K562 (cell line): Measurements from ENCODE around the gene ITGA2B. TPM values are rescaled to one million over a fixed set of nuclear protein-coding genes. Genes with fewer than 3 reads are reported as not detected.

Experiments used
- ATAC-seq: fragments of 200-7000 bp; cut with Tn5 transposase; 3 replicates; pipeline ENCODE4 v1.9.1; 2020; ENCODE audit warnings: moderate library complexity
- BruUV-seq: library from RNA; stranded (reverse); fragments of 400-500 nt; replicated peaks from 2 replicates; lab custom pipeline; 2021; lab: Mats Ljungman, UMichigan
- CTCF ChIA-PET: fragments of 300-600 bp; formaldehyde crosslinking; extraction: SDS; loops from one replicate; lab custom pipeline; 2021; ENCODE audit warnings: low intra/inter-chr PET ratio; lab: Yijun Ruan, JAX
- POLR2A ChIA-PET: fragments of 300-600, 350-650 bp; sonication (Branson Sonifier 250); formaldehyde crosslinking; extraction: SDS; loops from one replicate; lab custom pipeline; 2021; ENCODE audit warnings: antibody characterized with exemption, inconsistent platforms; lab: Yijun Ruan, JAX
- DNase-seq, 4 experiments: peaks; one replicate each; pipeline versions ENCODE4 v3.0.0 to v3.0.0-alpha.2; 2011 to 2018; ENCODE audit warnings: low spot score in 3 of 4, mixed read lengths in 3 of 4; ENCODE audit errors: extremely low read depth in 1 of 4
- FAIRE-seq: peaks from 2 replicates; lab custom pipeline; 2011; peaks lifted over from hg19 to GRCh38; lab: Jason Lieb, UNC
- H2AFZ ChIP-seq: 2 replicates; pipeline ENCODE4 v1.6.0; 2011; ENCODE audit warnings: low read depth, low read length, control low read depth, inconsistent platforms
- H3K27ac ChIP-seq: fragments of 200-600 bp; 3 replicates; pipeline ENCODE4 v1.8.0; 2011; ENCODE audit warnings: low read depth, mild to moderate bottlenecking, control low read depth, inconsistent platforms, low read length, moderate library complexity, mixed read lengths; ENCODE audit errors: extremely low read depth
- H3K27me3 ChIP-seq, 2 experiments: fragments of 300-600 bp in 1 of 2; 2 replicates in 1 of 2; 3 replicates in 1 of 2; pipeline versions ENCODE4 v1.6.0 to v1.8.0; 2011; ENCODE audit warnings: inconsistent platforms in 2 of 2, low read length in 2 of 2, mild to moderate bottlenecking in 1 of 2, mixed read lengths in 1 of 2, moderate library complexity in 1 of 2; ENCODE audit not compliant: control insufficient read depth in 2 of 2, insufficient read depth in 2 of 2
- H3K36me3 ChIP-seq: fragments of 300-600 bp; 3 replicates; pipeline ENCODE4 v1.8.0; 2011; ENCODE audit warnings: mild to moderate bottlenecking, low read length, inconsistent platforms; ENCODE audit not compliant: control insufficient read depth, insufficient read depth
- H3K4me1 ChIP-seq, 2 experiments: fragments of 200-600 bp in 1 of 2; replicated peaks in 1 of 2; 2 replicates in 1 of 2; 3 replicates in 1 of 2; pipeline versions ENCODE4 v1.5.1 to v1.8.0; 2011; ENCODE audit warnings: inconsistent platforms in 2 of 2, low read length in 2 of 2, mild to moderate bottlenecking in 1 of 2, mixed read lengths in 1 of 2, moderate library complexity in 1 of 2; ENCODE audit not compliant: control insufficient read depth in 2 of 2, insufficient read depth in 2 of 2
- H3K4me2 ChIP-seq: 2 replicates; pipeline ENCODE4 v1.6.1; 2011; ENCODE audit warnings: low read length, control low read depth, inconsistent platforms, mixed read lengths; ENCODE audit not compliant: insufficient read depth
- H3K4me3 ChIP-seq: fragments of 200-600 bp; sonication (generic), shearing (Covaris generic); 2 replicates; pipeline ENCODE4 v1.5.1; 2016; ENCODE audit warnings: control low read depth, inconsistent platforms
- H3K79me2 ChIP-seq: fragments of 200-600 bp; 3 replicates; pipeline ENCODE4 v1.8.0; 2011; ENCODE audit warnings: low read length, inconsistent platforms; ENCODE audit not compliant: control insufficient read depth, insufficient read depth
- H3K9ac ChIP-seq, 2 experiments: 2 replicates each; pipeline versions ENCODE4 v1.6.0 to v1.6.1; 2011; ENCODE audit warnings: low read depth in 2 of 2, low read length in 2 of 2, control low read depth in 1 of 2, inconsistent platforms in 1 of 2, mild to moderate bottlenecking in 1 of 2, mixed read lengths in 1 of 2; ENCODE audit not compliant: insufficient read depth in 1 of 2
- H3K9me1 ChIP-seq: one replicate; pipeline ENCODE4 v1.6.0; 2011; ENCODE audit warnings: inconsistent platforms, mild to moderate bottlenecking, low read length, moderate library complexity; ENCODE audit not compliant: control insufficient read depth, insufficient read depth
- H3K9me3 ChIP-seq: replicated peaks from 2 replicates; pipeline ENCODE4 v1.5.1; 2011; ENCODE audit warnings: low read depth, low read length, inconsistent platforms; ENCODE audit not compliant: control insufficient read depth, insufficient read depth
- H4K20me1 ChIP-seq: replicated peaks from 2 replicates; pipeline ENCODE4 v1.6.1; 2011; ENCODE audit warnings: low read length, inconsistent platforms, mixed read lengths; ENCODE audit not compliant: control insufficient read depth, insufficient read depth
- ATF3 ChIP-seq, 2 experiments: fragments of 450-650 bp in 1 of 2; sonication (generic) in 1 of 2; formaldehyde crosslinking in 1 of 2; IDR thresholded peaks in 1 of 2; conservative IDR thresholded peaks in 1 of 2; 2 replicates each; pipeline versions ENCODE4 v1.6.1 to v1.8.1; 2016 to 2023; ENCODE audit warnings: mild to moderate bottlenecking in 2 of 2, moderate library complexity in 2 of 2, inconsistent platforms in 1 of 2, missing genetic modification reagents in 1 of 2
- CCAR2 ChIP-seq: fragments of 200-400 bp; formaldehyde crosslinking; IDR thresholded peaks from 2 replicates; pipeline ENCODE4 v1.6.1; 2017; ENCODE audit warnings: mild to moderate bottlenecking, low read depth, low read length
- COPS2 ChIP-seq: fragments of 450-650 bp; conservative IDR thresholded peaks from 2 replicates; pipeline ENCODE4 v1.6.1; 2016; ENCODE audit warnings: mild to moderate bottlenecking, moderate library complexity
- CTBP1 ChIP-seq: fragments of 450-650 bp; IDR thresholded peaks from 2 replicates; pipeline ENCODE4 v1.6.1; 2016; ENCODE audit warnings: borderline replicate concordance
- L3MBTL2 ChIP-seq: fragments of 450-650 bp; IDR thresholded peaks from 2 replicates; pipeline ENCODE4 v1.6.1; 2016; ENCODE audit warnings: mild to moderate bottlenecking, moderate library complexity
- MIER1 ChIP-seq: fragments of 450-650 bp; IDR thresholded peaks from 2 replicates; pipeline ENCODE4 v1.6.1; 2016; ENCODE audit warnings: antibody characterized with exemption, mild to moderate bottlenecking, low read depth
- MYBL2 ChIP-seq, 2 experiments: fragments of 450-650 bp in 1 of 2; sonication (generic) in 1 of 2; formaldehyde crosslinking in 1 of 2; IDR thresholded peaks; 2 replicates each; pipeline versions ENCODE4 v1.6.1 to v1.8.1; 2017 to 2022; ENCODE audit warnings: borderline replicate concordance in 1 of 2, inconsistent platforms in 1 of 2, low read depth in 1 of 2, mild to moderate bottlenecking in 1 of 2, missing genetic modification reagents in 1 of 2, moderate library complexity in 1 of 2
- RFX7 ChIP-seq: fragments of 250-450 bp; sonication (Bioruptor Pico); IDR thresholded peaks from 2 replicates; pipeline ENCODE4 v1.5.1; 2021; ENCODE audit warnings: mild to moderate bottlenecking
- TARDBP ChIP-seq: fragments of 450-650 bp; IDR thresholded peaks from 2 replicates; pipeline ENCODE4 v1.6.1; 2016
- ZBTB49 ChIP-seq: sonication (generic); formaldehyde crosslinking; IDR thresholded peaks from 2 replicates; pipeline ENCODE4 v1.8.0; 2022; ENCODE audit warnings: missing genetic modification reagents, mild to moderate bottlenecking, borderline replicate concordance
- ZNF311 ChIP-seq: fragments of 250-450 bp; sonication (Bioruptor Pico); IDR thresholded peaks from 2 replicates; pipeline ENCODE4 v1.4.0; 2020; ENCODE audit warnings: mild to moderate bottlenecking, moderate library complexity
- ZNF444 ChIP-seq: fragments of 250-450 bp; sonication (Bioruptor Pico); IDR thresholded peaks from 2 replicates; pipeline ENCODE4 v1.4.0; 2020; ENCODE audit warnings: mild to moderate bottlenecking, moderate library complexity
- ZNF57 ChIP-seq: fragments of 450-650 bp; formaldehyde crosslinking; IDR thresholded peaks from 2 replicates; pipeline ENCODE4 v1.4.0; 2020; ENCODE audit warnings: mild to moderate bottlenecking, moderate library complexity
- ZNF717 ChIP-seq: fragments of 250-450 bp; sonication (Bioruptor Pico); IDR thresholded peaks from 2 replicates; pipeline ENCODE4 v1.5.0; 2021
- ZNF75A ChIP-seq: fragments of 450-650 bp; formaldehyde crosslinking; IDR thresholded peaks from 2 replicates; pipeline ENCODE4 v1.4.0; 2020; ENCODE audit warnings: mild to moderate bottlenecking
- WGBS: fragments of 100-300 bp; shearing (Covaris generic); methylation state at CpG from one replicate; pipeline ENCODE4 v1.1.6; 2016; ENCODE audit warnings: low coverage, mixed read lengths; ENCODE audit not compliant: insufficient coverage; ENCODE audit errors: missing lambda C conversion rate; 5-methylcytosine and 5-hydroxymethylcytosine counted together
- in situ Hi-C: fragments of 300-500 bp; cut with MboI; formaldehyde crosslinking; loops from 4 replicates; pipeline ENCODE4 v1.15.0; 2018; ENCODE audit warnings: inconsistent platforms, mixed read lengths
- intact Hi-C: fragments of 100-400 bp; cut with micrococcal nuclease; formaldehyde crosslinking; loops from 2 replicates; pipeline ENCODE4 v1.14.2; 2022
- polyA plus RNA-seq, 8 experiments: library from polyadenylated mRNA; depleted of rRNA in 4 of 8; stranded (reverse) in 5 of 8; unstranded in 3 of 8; fragments of >200 nt; fragmentation: Nextera tagmentation in 2 of 8; fragmentation: Illumina TruSeq in 1 of 8; extraction: Ambion mirVana in 2 of 8; extraction: Trizol in 1 of 8; gene quantifications; 2 replicates each; pipeline versions ENCODE4 v1.2.1 to v1.2.3, GENCODE V29; 2011 to 2014; ENCODE audit warnings: inconsistent platforms in 1 of 8, missing spikeins in 1 of 8
- total RNA-seq, 7 experiments: library from RNA; depleted of rRNA in 6 of 7; stranded (reverse); fragments of >200 nt in 6 of 7; fragmentation: Illumina TruSeq in 2 of 7; extraction: Trizol in 2 of 7; gene quantifications; 2 replicates each; pipeline versions ENCODE4 v1.2.1 to v1.2.3, GENCODE V29; 2011 to 2021; ENCODE audit warnings: low replicate concordance in 1 of 7

Gene ITGA2B
- total and polyA plus RNA-seq, 9 of the 15 experiments (the other 6 are each of a cell fraction or from before 2014, with no cell fraction given), result 1.1 to 26.4 (median 5.6) TPM

- H3K36me3 ChIP-seq, result peaks cover 5% of the 10 kb centered on the region; the same call in 1 of the 3 replicates
- ATAC-seq, result no peak
Measured at GRCh38 chr17:44348234-44348987, 41.0 kb downstream of the ITGA2B start.

More at GRCh38 chr17:44348234-44348987, 41.0 kb downstream of the ITGA2B start:
- Histone ChIP-seq H3K79me2 (no peaks in the 10 kb centered on the region), H3K4me2 (no peak overlapping the region), H3K9ac (peak overlapping the region in 1 of 2 experiments; percentile 57; a peak in 2 of 4 replicates), H3K27ac (no peak overlapping the region), H2AFZ (no peak overlapping the region), H3K4me3 (no peak overlapping the region), H4K20me1 (0 out of 2 replicates have a peak, but pooled peaks cover 4% of the 10 kb centered on the region), H3K27me3 (no peaks in the 10 kb centered on the region; a peak in 1 of 5 replicates), H3K9me1 (no peaks in the 10 kb centered on the region), H3K4me1 (peaks cover 4 to 54% of the 10 kb centered on the region in 2 experiments; a peak in 3 of 5 replicates), H3K9me3 (no peaks in the 10 kb centered on the region)
- ChIA-PET POLR2A (interaction anchor here (0.6 to 1.1 kb wide), 2 partner anchors 18 to 130 kb away, joined by 3 read pairs; no protein-coding TSS in a partner anchor), CTCF (interaction anchor here (3.8 kb wide), 1 partner anchor 137 kb away, joined by 42 read pairs; no protein-coding TSS in a partner anchor)
- in situ Hi-C loops, result loop anchor here (25.0 kb wide), 1 partner anchor 411 kb away; the partner anchor contains the start of gene PPY
- BruUV-seq, result no TSS peak
- intact Hi-C loops, result no loop called here
- DNase-seq, result peak in 1 of 4 experiments; percentile 7
- 58% methylated on average over 8 of the region's 9 CpGs for WGBS
- no peak for TF ChIP-seq ZBTB49 (CRISPR knock-in tag)
- TF ChIP-seq CCAR2, result no peak
- no peak for TF ChIP-seq ATF3 (IDR thresholded peaks at IDR 0.05)
- TF ChIP-seq ATF3 (CRISPR knock-in tag; conservative IDR thresholded peaks at IDR 0.05), result no peak
- TF ChIP-seq ZNF444 (CRISPR knock-in tag), result no peak
- no peak for TF ChIP-seq TARDBP
- no peak for TF ChIP-seq CTBP1
- TF ChIP-seq RFX7, result no peak
- TF ChIP-seq COPS2, result no peak
- TF ChIP-seq ZNF75A (CRISPR knock-in tag), result no peak
- TF ChIP-seq MIER1, result no peak
- TF ChIP-seq ZNF57 (CRISPR knock-in tag), result no peak
- TF ChIP-seq L3MBTL2, result no peak
- no peak for TF ChIP-seq ZNF311 (CRISPR knock-in tag)
- no peak for TF ChIP-seq ZNF717 (CRISPR knock-in tag)
- TF ChIP-seq MYBL2 (IDR thresholded peaks at IDR 0.05; ENCODE audit: low read depth), result no peak
- no peak for TF ChIP-seq MYBL2 (CRISPR knock-in tag; IDR thresholded peaks at IDR 0.05; ENCODE audit: borderline replicate concordance)
- FAIRE-seq, result no peak
